Astrocyte of the spinal cord (primary cell): Measurements from ENCODE around the gene CPVL.

Experiments
- DNase-seq: peaks from one replicate; pipeline ENCODE4 v3.0.0; 2011; ENCODE audit warnings: low read depth, low spot score
- H3K4me3 ChIP-seq: 2 replicates; pipeline ENCODE4 v1.5.1; 2011; ENCODE audit warnings: low read depth, mild to moderate bottlenecking, low read length, moderate library complexity
- CTCF ChIP-seq: IDR thresholded peaks from 2 replicates; pipeline ENCODE4 v1.5.1; 2012; ENCODE audit warnings: low read depth, mild to moderate bottlenecking, low read length, inconsistent platforms
- in situ Hi-C: cut with HindIII; loops from 2 replicates; pipeline ENCODE4 v1.10.0; 2017; ENCODE audit warnings: low sequenced_read_pairs

The CPVL gene

GRCh38 chr7:29066641-29067040 lies 79.7 kb downstream of the CPVL start:
- in situ Hi-C loops: no loop called here
- no peak for TF ChIP-seq CTCF
- H3K4me3 ChIP-seq: no peak overlapping the region
- no peak for DNase-seq

- DNase-seq: no peak
- no peak for TF ChIP-seq CTCF
- in situ Hi-C loops: no loop called here
- H3K4me3 ChIP-seq: no peak overlapping the region
These were observed 81.0 kb downstream of the CPVL start for GRCh38 chr7:29065181-29065857.

GRCh38 chr7:29063872-29064271 lies 82.5 kb downstream of the CPVL start:
- TF ChIP-seq CTCF: no peak
- DNase-seq: no peak
- H3K4me3 ChIP-seq: no peak overlapping the region
- in situ Hi-C loops: no loop called here

GRCh38 chr7:29063236-29063635 lies 83.1 kb downstream of the CPVL start:
- in situ Hi-C loops: no loop called here
- H3K4me3 ChIP-seq: no peak overlapping the region
- DNase-seq: no peak
- no peak for TF ChIP-seq CTCF

- in situ Hi-C loops: no loop called here
- H3K4me3 ChIP-seq: no peak overlapping the region
- TF ChIP-seq CTCF: no peak
- DNase-seq: no peak
These were observed 93.0 kb downstream of the CPVL start for GRCh38 chr7:29053105-29053872.

GRCh38 chr7:29046978-29047377 lies 99.4 kb downstream of the CPVL start:
- in situ Hi-C loops: no loop called here
- no peak for TF ChIP-seq CTCF
- no peak for DNase-seq
- no peak overlapping the region for H3K4me3 ChIP-seq
